HEK293 (cell line): Measurements from ENCODE around the gene IDUA.

Source experiments
- CTCF ChIA-PET: fragments of 350-600 bp; formaldehyde crosslinking; extraction: SDS; loops from one replicate; lab custom pipeline; 2021; ENCODE audit warnings: antibody characterized with exemption; lab: Yijun Ruan, JAX
- POLR2A ChIA-PET: fragments of 300-600 bp; formaldehyde crosslinking; extraction: SDS; loops from one replicate; lab custom pipeline; 2020; ENCODE audit warnings: antibody characterized with exemption, inconsistent platforms; lab: Yijun Ruan, JAX
- H3K27ac ChIP-seq: fragments of 200-500 bp; sonication (Bioruptor generic); 2 replicates; pipeline ENCODE4 v1.5.1; 2014; ENCODE audit warnings: low read depth, low read length, control low read depth, inconsistent platforms; ENCODE audit errors: extremely low read depth
- H3K36me3 ChIP-seq, 2 experiments: fragments of 200-500 bp in 1 of 2; sonication (Bioruptor generic) in 1 of 2; 1 replicate in 1 of 2; 2 replicates in 1 of 2; pipeline ENCODE4 v1.5.1; 2014 to 2017; ENCODE audit warnings: inconsistent platforms in 2 of 2, low read length in 2 of 2; ENCODE audit not compliant: control insufficient read depth in 2 of 2, insufficient read depth in 1 of 2
- H3K4me1 ChIP-seq: fragments of 200-500 bp; sonication (Bioruptor generic); 2 replicates; pipeline ENCODE4 v1.5.1; 2014; ENCODE audit warnings: mild to moderate bottlenecking, low read length, inconsistent platforms; ENCODE audit not compliant: control insufficient read depth, insufficient read depth
- H3K4me3 ChIP-seq: 2 replicates; pipeline ENCODE4 v1.5.1; 2011; ENCODE audit warnings: low read depth, mild to moderate bottlenecking, control low read depth, low read length, moderate library complexity
- H3K9me3 ChIP-seq: fragments of 200-500 bp; sonication (Bioruptor generic); 2 replicates; pipeline ENCODE4 v1.5.1; 2014; ENCODE audit warnings: low read depth, low read length, inconsistent platforms; ENCODE audit not compliant: control insufficient read depth, insufficient read depth
- BCL11B ChIP-seq: fragments of 450-650 bp; formaldehyde crosslinking; IDR thresholded peaks from 2 replicates; pipeline ENCODE4 v1.5.1; 2016; ENCODE audit warnings: low read depth, missing biosample characterization, missing genetic modification characterization
- EGR2 ChIP-seq: fragments of 450-650 bp; formaldehyde crosslinking; IDR thresholded peaks from 2 replicates; pipeline ENCODE4 v1.5.1; 2016; ENCODE audit warnings: low read depth, missing biosample characterization, missing genetic modification characterization
- FEZF1 ChIP-seq: fragments of 450-650 bp; formaldehyde crosslinking; IDR thresholded peaks from 2 replicates; pipeline ENCODE4 v1.5.1; 2016; ENCODE audit warnings: missing biosample characterization, missing genetic modification characterization
- KLF7 ChIP-seq: fragments of 450-650 bp; formaldehyde crosslinking; IDR thresholded peaks from 2 replicates; pipeline ENCODE4 v1.5.1; 2016; ENCODE audit warnings: missing biosample characterization, missing genetic modification characterization, borderline replicate concordance
- KLF8 ChIP-seq: fragments of 450-650 bp; formaldehyde crosslinking; IDR thresholded peaks from 2 replicates; pipeline ENCODE4 v1.5.1; 2016; ENCODE audit warnings: missing biosample characterization, missing genetic modification characterization
- OSR2 ChIP-seq: fragments of 450-650 bp; formaldehyde crosslinking; IDR thresholded peaks from 2 replicates; pipeline ENCODE4 v1.5.1; 2016; ENCODE audit warnings: missing biosample characterization, missing genetic modification characterization
- SCRT2 ChIP-seq: fragments of 450-650 bp; formaldehyde crosslinking; IDR thresholded peaks from 2 replicates; pipeline ENCODE4 v1.5.1; 2016; ENCODE audit warnings: missing biosample characterization, missing genetic modification characterization
- SETDB1 ChIP-seq: IDR thresholded peaks from one replicate; pipeline ENCODE4 v1.6.1; 2017; ENCODE audit warnings: mild to moderate bottlenecking, low read length, moderate library complexity, mixed read lengths; ENCODE audit not compliant: insufficient read length
- ZBTB1 ChIP-seq: fragments of 450-650 bp; formaldehyde crosslinking; IDR thresholded peaks from 2 replicates; pipeline ENCODE4 v1.5.1; 2016; ENCODE audit warnings: missing biosample characterization, missing genetic modification characterization
- ZBTB21 ChIP-seq: fragments of 450-650 bp; formaldehyde crosslinking; IDR thresholded peaks from 2 replicates; pipeline ENCODE4 v1.5.1; 2017; ENCODE audit warnings: missing biosample characterization, missing genetic modification characterization
- ZBTB8A ChIP-seq: fragments of 450-650 bp; formaldehyde crosslinking; IDR thresholded peaks from 2 replicates; pipeline ENCODE4 v1.5.1; 2016; ENCODE audit warnings: missing biosample characterization, missing genetic modification characterization
- ZEB2 ChIP-seq: fragments of 450-650 bp; formaldehyde crosslinking; IDR thresholded peaks from 2 replicates; pipeline ENCODE4 v1.5.1; 2016; ENCODE audit warnings: missing biosample characterization, missing genetic modification characterization
- ZNF121 ChIP-seq: fragments of 450-650 bp; formaldehyde crosslinking; IDR thresholded peaks from 2 replicates; pipeline ENCODE4 v1.5.1; 2016; ENCODE audit warnings: missing biosample characterization, missing genetic modification characterization
- ZNF132 ChIP-seq: fragments of 450-650 bp; formaldehyde crosslinking; IDR thresholded peaks from 2 replicates; pipeline ENCODE4 v1.5.1; 2017; ENCODE audit warnings: missing biosample characterization, missing genetic modification characterization, borderline replicate concordance
- ZNF138 ChIP-seq: fragments of 450-650 bp; formaldehyde crosslinking; IDR thresholded peaks from 2 replicates; pipeline ENCODE4 v1.5.1; 2016; ENCODE audit warnings: missing biosample characterization, missing genetic modification characterization, borderline replicate concordance
- ZNF24 ChIP-seq: fragments of 450-650 bp; formaldehyde crosslinking; IDR thresholded peaks from 2 replicates; pipeline ENCODE4 v1.5.1; 2016; ENCODE audit warnings: missing biosample characterization, missing genetic modification characterization
- ZNF341 ChIP-seq: fragments of 450-650 bp; formaldehyde crosslinking; IDR thresholded peaks from 2 replicates; pipeline ENCODE4; 2016; ENCODE audit warnings: low read depth, missing biosample characterization, missing genetic modification characterization
- ZNF37A ChIP-seq: fragments of 450-650 bp; IDR thresholded peaks from 2 replicates; pipeline ENCODE4 v1.5.1; 2018; ENCODE audit warnings: missing biosample characterization, missing genetic modification characterization
- ZNF394 ChIP-seq: fragments of 450-650 bp; formaldehyde crosslinking; IDR thresholded peaks from 2 replicates; pipeline ENCODE4 v1.5.1; 2016; ENCODE audit warnings: missing biosample characterization, missing genetic modification characterization, mild to moderate bottlenecking, moderate library complexity, borderline replicate concordance
- ZNF416 ChIP-seq: fragments of 450-650 bp; formaldehyde crosslinking; IDR thresholded peaks from 2 replicates; pipeline ENCODE4 v1.5.1; 2016; ENCODE audit warnings: missing biosample characterization, missing genetic modification characterization
- ZNF510 ChIP-seq: fragments of 450-650 bp; formaldehyde crosslinking; IDR thresholded peaks from 2 replicates; pipeline ENCODE4 v1.5.1; 2018; ENCODE audit warnings: mild to moderate bottlenecking, missing genetic modification characterization, missing biosample characterization; ENCODE audit not compliant: insufficient replicate concordance
- ZNF530 ChIP-seq: fragments of 450-650 bp; formaldehyde crosslinking; IDR thresholded peaks from 2 replicates; pipeline ENCODE4 v1.5.1; 2016; ENCODE audit warnings: low read depth, missing biosample characterization, missing genetic modification characterization
- ZNF654 ChIP-seq: fragments of 450-650 bp; formaldehyde crosslinking; IDR thresholded peaks from 2 replicates; pipeline ENCODE4 v1.5.1; 2016; ENCODE audit warnings: low read depth, missing biosample characterization, missing genetic modification characterization
- ZNF660 ChIP-seq: fragments of 450-650 bp; IDR thresholded peaks from 2 replicates; pipeline ENCODE4 v1.5.1; 2018; ENCODE audit warnings: missing biosample characterization, mild to moderate bottlenecking, missing genetic modification characterization
- ZNF670 ChIP-seq: fragments of 450-650 bp; formaldehyde crosslinking; IDR thresholded peaks from 2 replicates; pipeline ENCODE4 v1.5.1; 2016; ENCODE audit warnings: missing biosample characterization, missing genetic modification characterization, low read depth
- ZNF707 ChIP-seq: fragments of 450-650 bp; formaldehyde crosslinking; IDR thresholded peaks from 2 replicates; pipeline ENCODE4 v1.5.1; 2016; ENCODE audit warnings: missing biosample characterization, missing genetic modification characterization
- ZNF843 ChIP-seq: fragments of 450-650 bp; formaldehyde crosslinking; IDR thresholded peaks from 2 replicates; pipeline ENCODE4 v1.5.1; 2016; ENCODE audit warnings: missing biosample characterization, missing genetic modification characterization
- TF ChIP-seq, protein P1 (sequence below): fragments of 450-650 bp; formaldehyde crosslinking; IDR thresholded peaks from 2 replicates; pipeline ENCODE4 v1.5.1; 2016; ENCODE audit warnings: missing biosample characterization, missing genetic modification characterization, low read depth
- TF ChIP-seq, protein P2 (sequence below): fragments of 450-650 bp; formaldehyde crosslinking; IDR thresholded peaks from 2 replicates; pipeline ENCODE4 v1.5.1; 2016; ENCODE audit warnings: missing biosample characterization, missing genetic modification characterization
- TF ChIP-seq, protein P3 (sequence below): fragments of 450-650 bp; formaldehyde crosslinking; IDR thresholded peaks from 2 replicates; pipeline ENCODE4 v1.5.1; 2017; ENCODE audit warnings: missing biosample characterization, missing genetic modification characterization
- TF ChIP-seq, protein P4 (sequence below): fragments of 450-650 bp; formaldehyde crosslinking; IDR thresholded peaks from 2 replicates; pipeline ENCODE4 v1.5.1; 2016; ENCODE audit warnings: missing biosample characterization, missing genetic modification characterization
- TF ChIP-seq, protein P5 (sequence below): fragments of 450-650 bp; formaldehyde crosslinking; IDR thresholded peaks from 2 replicates; pipeline ENCODE4 v1.5.1; 2016; ENCODE audit warnings: missing biosample characterization, missing genetic modification characterization

The IDUA gene

DNA sequence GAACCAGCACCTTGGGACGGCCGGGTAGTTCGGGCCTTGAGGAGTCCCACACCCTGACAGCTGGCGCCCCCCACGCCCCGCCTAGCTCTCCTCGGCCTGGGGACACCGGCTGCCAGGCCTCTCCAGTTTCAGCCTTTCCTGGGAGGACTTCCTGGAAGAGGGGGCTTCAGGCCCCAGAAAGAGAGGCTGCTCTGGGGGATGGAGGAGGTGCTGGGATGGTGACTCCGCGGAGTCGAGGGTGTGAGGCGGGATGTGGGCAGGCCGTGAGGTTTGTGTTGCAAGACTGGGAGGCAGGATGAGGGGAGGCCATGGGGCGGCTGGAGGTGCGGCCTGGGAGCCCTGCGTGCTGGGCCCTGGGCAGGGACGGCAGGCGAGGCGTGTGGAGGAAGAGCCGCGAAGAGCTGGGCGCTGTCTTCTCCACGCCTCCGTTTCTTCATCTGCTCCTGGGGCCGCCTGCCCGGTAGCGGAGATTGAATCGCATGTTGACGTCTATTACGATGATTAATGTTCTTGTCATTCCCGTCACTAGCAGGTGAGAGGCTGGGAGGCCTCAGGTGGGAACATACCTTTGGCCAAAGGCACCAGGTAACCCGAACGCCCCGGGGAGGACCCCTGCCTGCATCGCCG is 23.7 kb downstream of the IDUA start (continued):
- TF ChIP-seq, protein P1, sequence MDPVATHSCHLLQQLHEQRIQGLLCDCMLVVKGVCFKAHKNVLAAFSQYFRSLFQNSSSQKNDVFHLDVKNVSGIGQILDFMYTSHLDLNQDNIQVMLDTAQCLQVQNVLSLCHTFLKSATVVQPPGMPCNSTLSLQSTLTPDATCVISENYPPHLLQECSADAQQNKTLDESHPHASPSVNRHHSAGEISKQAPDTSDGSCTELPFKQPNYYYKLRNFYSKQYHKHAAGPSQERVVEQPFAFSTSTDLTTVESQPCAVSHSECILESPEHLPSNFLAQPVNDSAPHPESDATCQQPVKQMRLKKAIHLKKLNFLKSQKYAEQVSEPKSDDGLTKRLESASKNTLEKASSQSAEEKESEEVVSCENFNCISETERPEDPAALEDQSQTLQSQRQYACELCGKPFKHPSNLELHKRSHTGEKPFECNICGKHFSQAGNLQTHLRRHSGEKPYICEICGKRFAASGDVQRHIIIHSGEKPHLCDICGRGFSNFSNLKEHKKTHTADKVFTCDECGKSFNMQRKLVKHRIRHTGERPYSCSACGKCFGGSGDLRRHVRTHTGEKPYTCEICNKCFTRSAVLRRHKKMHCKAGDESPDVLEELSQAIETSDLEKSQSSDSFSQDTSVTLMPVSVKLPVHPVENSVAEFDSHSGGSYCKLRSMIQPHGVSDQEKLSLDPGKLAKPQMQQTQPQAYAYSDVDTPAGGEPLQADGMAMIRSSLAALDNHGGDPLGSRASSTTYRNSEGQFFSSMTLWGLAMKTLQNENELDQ (tag by site-specific recombination), result no peak
- TF ChIP-seq ZNF341 (tag by site-specific recombination) (peak; percentile 70; the same call in 1 of the 2 replicates), SETDB1 (no peak), ZNF37A (tag by site-specific recombination) (no peak), ZNF530 (no peak), ZNF121 (no peak), ZNF660 (tag by site-specific recombination) (no peak), BCL11B (tag by site-specific recombination) (peak; percentile 53; the same call in 1 of the 2 replicates), ZNF24 (tag by site-specific recombination) (no peak), ZBTB1 (tag by site-specific recombination) (no peak), ZNF416 (tag by site-specific recombination) (no peak), ZEB2 (tag by site-specific recombination) (peak; percentile 92), KLF7 (0 out of 2 replicates have a peak, but pooled peaks have one; percentile 9), ZNF510 (tag by site-specific recombination) (no peak), KLF8 (peak; percentile 12; the same call in 1 of the 2 replicates), ZNF654 (tag by site-specific recombination) (no peak), ZNF394 (tag by site-specific recombination) (no peak), EGR2 (tag by site-specific recombination) (peak; percentile 58), SCRT2 (tag by site-specific recombination) (no peak), ZNF843 (tag by site-specific recombination) (no peak)
- TF ChIP-seq, protein P2, sequence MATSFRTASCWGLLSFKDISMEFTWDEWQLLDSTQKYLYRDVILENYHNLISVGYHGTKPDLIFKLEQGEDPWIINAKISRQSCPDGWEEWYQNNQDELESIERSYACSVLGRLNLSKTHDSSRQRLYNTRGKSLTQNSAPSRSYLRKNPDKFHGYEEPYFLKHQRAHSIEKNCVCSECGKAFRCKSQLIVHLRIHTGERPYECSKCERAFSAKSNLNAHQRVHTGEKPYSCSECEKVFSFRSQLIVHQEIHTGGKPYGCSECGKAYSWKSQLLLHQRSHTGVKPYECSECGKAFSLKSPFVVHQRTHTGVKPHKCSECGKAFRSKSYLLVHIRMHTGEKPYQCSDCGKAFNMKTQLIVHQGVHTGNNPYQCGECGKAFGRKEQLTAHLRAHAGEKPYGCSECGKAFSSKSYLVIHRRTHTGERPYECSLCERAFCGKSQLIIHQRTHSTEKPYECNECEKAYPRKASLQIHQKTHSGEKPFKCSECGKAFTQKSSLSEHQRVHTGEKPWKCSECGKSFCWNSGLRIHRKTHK, result no peak
- TF ChIP-seq, protein P3, sequence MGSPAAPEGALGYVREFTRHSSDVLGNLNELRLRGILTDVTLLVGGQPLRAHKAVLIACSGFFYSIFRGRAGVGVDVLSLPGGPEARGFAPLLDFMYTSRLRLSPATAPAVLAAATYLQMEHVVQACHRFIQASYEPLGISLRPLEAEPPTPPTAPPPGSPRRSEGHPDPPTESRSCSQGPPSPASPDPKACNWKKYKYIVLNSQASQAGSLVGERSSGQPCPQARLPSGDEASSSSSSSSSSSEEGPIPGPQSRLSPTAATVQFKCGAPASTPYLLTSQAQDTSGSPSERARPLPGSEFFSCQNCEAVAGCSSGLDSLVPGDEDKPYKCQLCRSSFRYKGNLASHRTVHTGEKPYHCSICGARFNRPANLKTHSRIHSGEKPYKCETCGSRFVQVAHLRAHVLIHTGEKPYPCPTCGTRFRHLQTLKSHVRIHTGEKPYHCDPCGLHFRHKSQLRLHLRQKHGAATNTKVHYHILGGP (tag by site-specific recombination), result no peak
- TF ChIP-seq, all 188 proteins: peak for 22

DNA sequence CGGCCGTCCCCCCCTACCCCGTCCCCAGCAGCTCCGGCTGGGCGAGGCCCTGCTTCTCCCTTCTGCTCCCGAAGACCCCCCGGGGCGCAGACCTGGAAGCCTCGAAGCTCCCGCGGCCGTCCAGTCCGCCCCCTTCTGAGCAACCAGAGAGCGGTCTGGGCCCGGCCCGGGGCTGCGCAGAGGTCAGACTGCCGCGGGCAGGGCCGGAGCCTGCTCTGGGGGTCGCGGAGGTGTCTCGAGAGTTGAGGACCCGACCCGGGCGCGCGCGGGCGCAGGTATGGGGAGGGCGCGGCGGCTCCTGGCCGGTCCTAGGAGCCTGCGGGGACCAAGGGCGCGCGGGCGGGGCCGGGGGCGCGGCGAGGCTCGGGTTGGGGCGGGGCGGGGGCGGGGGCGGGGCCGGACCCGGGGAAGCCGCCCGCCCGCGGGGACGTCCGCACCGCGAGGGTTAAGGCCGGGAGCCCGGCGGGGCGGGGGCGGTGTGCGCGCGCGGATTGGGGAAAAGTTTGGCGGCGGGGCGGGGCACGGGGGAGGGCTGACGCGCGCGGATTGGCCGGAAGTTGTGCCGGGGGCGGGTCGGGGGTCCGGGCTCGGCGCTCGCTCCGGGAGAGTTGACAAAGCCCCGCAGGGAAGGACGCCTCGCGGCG is 24.3 kb downstream of the IDUA start, which contains the start of gene FGFRL1:
Gene FGFRL1, plus strand, starts transcription at position 605 of the 644 bp plus-strand sequence. CDS start 860 bp downstream, outside the sequence.
- peak within 1 kb of the TSS; percentile 21 for H3K4me3 ChIP-seq
- no peaks in the 10 kb centered on the region; the same call in 1 of the 2 replicates for H3K4me1 ChIP-seq
- POLR2A ChIA-PET, result no interaction called here
- TF ChIP-seq ZNF670 (tag by site-specific recombination), result no peak
- no peak for TF ChIP-seq ZBTB8A
- TF ChIP-seq EGR2 (tag by site-specific recombination), result no peak
- TF ChIP-seq ZNF707 (tag by site-specific recombination), result no peak
- no peak for TF ChIP-seq ZNF132 (tag by site-specific recombination)
- peak; percentile 68; the same call in 1 of the 2 replicates for TF ChIP-seq OSR2 (tag by site-specific recombination)
- TF ChIP-seq ZBTB21 (tag by site-specific recombination), result no peak
- no peak for TF ChIP-seq ZNF138 (tag by site-specific recombination)
- no peak for TF ChIP-seq FEZF1 (tag by site-specific recombination)
- TF ChIP-seq, protein P4, sequence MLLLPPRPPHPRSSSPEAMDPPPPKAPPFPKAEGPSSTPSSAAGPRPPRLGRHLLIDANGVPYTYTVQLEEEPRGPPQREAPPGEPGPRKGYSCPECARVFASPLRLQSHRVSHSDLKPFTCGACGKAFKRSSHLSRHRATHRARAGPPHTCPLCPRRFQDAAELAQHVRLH (tag by site-specific recombination), result no peak
- TF ChIP-seq, protein P5, sequence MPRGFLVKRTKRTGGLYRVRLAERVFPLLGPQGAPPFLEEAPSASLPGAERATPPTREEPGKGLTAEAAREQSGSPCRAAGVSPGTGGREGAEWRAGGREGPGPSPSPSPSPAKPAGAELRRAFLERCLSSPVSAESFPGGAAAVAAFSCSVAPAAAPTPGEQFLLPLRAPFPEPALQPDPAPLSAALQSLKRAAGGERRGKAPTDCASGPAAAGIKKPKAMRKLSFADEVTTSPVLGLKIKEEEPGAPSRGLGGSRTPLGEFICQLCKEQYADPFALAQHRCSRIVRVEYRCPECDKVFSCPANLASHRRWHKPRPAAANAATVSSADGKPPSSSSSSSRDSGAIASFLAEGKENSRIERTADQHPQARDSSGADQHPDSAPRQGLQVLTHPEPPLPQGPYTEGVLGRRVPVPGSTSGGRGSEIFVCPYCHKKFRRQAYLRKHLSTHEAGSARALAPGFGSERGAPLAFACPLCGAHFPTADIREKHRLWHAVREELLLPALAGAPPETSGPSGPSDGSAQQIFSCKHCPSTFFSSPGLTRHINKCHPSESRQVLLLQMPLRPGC (tag by site-specific recombination), result no peak

More for the DNA sequence above, 24.3 kb downstream of the IDUA start, which contains the start of gene FGFRL1:
- 0 out of 2 replicates have a peak within 1 kb of the TSS, but pooled peaks have one; percentile 31 for H3K27ac ChIP-seq
- H3K36me3 ChIP-seq, result peaks cover 0 to 14% of the 10 kb centered on the region in 2 experiments; a peak in 1 of 3 replicates
- no peaks in the 10 kb centered on the region for H3K9me3 ChIP-seq
- CTCF ChIA-PET, result no interaction called here
